HEK293 (cell line): Measurements from ENCODE around the gene SSTR5.

Source experiments
- EGR2 ChIP-seq: fragments of 450-650 bp; formaldehyde crosslinking; IDR thresholded peaks from 2 replicates; pipeline ENCODE4 v1.5.1; 2016; ENCODE audit warnings: low read depth, missing biosample characterization, missing genetic modification characterization
- GLIS1 ChIP-seq: fragments of 450-650 bp; formaldehyde crosslinking; IDR thresholded peaks from 2 replicates; pipeline ENCODE4 v1.5.1; 2016; ENCODE audit warnings: missing biosample characterization, missing genetic modification characterization
- HOXC10 ChIP-seq: sonication (generic); formaldehyde crosslinking; IDR thresholded peaks from 2 replicates; pipeline ENCODE4 v1.8.1; 2023; ENCODE audit warnings: mild to moderate bottlenecking, missing genetic modification reagents
- IKZF3 ChIP-seq: fragments of 450-650 bp; IDR thresholded peaks from 2 replicates; pipeline ENCODE4 v1.5.0; 2018; ENCODE audit warnings: missing biosample characterization, mild to moderate bottlenecking, missing genetic modification characterization, moderate library complexity
- PRDM1 ChIP-seq: fragments of 450-650 bp; formaldehyde crosslinking; IDR thresholded peaks from 2 replicates; pipeline ENCODE4; 2016; ENCODE audit warnings: missing biosample characterization, missing genetic modification characterization
- PRDM10 ChIP-seq: fragments of 450-650 bp; formaldehyde crosslinking; IDR thresholded peaks from 2 replicates; pipeline ENCODE4 v1.5.1; 2016; ENCODE audit warnings: missing biosample characterization, missing genetic modification characterization
- PRDM2 ChIP-seq: fragments of 450-650 bp; formaldehyde crosslinking; IDR thresholded peaks from 2 replicates; pipeline ENCODE4 v1.5.1; 2016; ENCODE audit warnings: missing biosample characterization, missing genetic modification characterization, borderline replicate concordance
- ZBTB44 ChIP-seq: fragments of 450-650 bp; IDR thresholded peaks from 2 replicates; pipeline ENCODE4 v1.5.1; 2018; ENCODE audit warnings: missing biosample characterization, mild to moderate bottlenecking, missing genetic modification characterization
- ZEB2 ChIP-seq: fragments of 450-650 bp; formaldehyde crosslinking; IDR thresholded peaks from 2 replicates; pipeline ENCODE4 v1.5.1; 2016; ENCODE audit warnings: missing biosample characterization, missing genetic modification characterization
- ZNF132 ChIP-seq: fragments of 450-650 bp; formaldehyde crosslinking; IDR thresholded peaks from 2 replicates; pipeline ENCODE4 v1.5.1; 2017; ENCODE audit warnings: missing biosample characterization, missing genetic modification characterization, borderline replicate concordance
- ZNF335 ChIP-seq: fragments of 450-650 bp; formaldehyde crosslinking; conservative IDR thresholded peaks from 2 replicates; pipeline ENCODE4 v1.5.1; 2016; ENCODE audit warnings: missing biosample characterization, missing genetic modification characterization
- ZNF341 ChIP-seq: fragments of 450-650 bp; formaldehyde crosslinking; IDR thresholded peaks from 2 replicates; pipeline ENCODE4; 2016; ENCODE audit warnings: low read depth, missing biosample characterization, missing genetic modification characterization
- ZNF366 ChIP-seq: fragments of 450-650 bp; formaldehyde crosslinking; conservative IDR thresholded peaks from 2 replicates; pipeline ENCODE4 v1.5.1; 2016; ENCODE audit warnings: missing biosample characterization, missing genetic modification characterization
- ZNF416 ChIP-seq: fragments of 450-650 bp; formaldehyde crosslinking; IDR thresholded peaks from 2 replicates; pipeline ENCODE4 v1.5.1; 2016; ENCODE audit warnings: missing biosample characterization, missing genetic modification characterization
- ZNF513 ChIP-seq: fragments of 450-650 bp; IDR thresholded peaks from 2 replicates; pipeline ENCODE4 v1.5.1; 2018; ENCODE audit warnings: missing biosample characterization, missing genetic modification characterization
- ZNF600 ChIP-seq: fragments of 450-650 bp; formaldehyde crosslinking; IDR thresholded peaks from 2 replicates; pipeline ENCODE4 v1.5.1; 2016; ENCODE audit warnings: missing biosample characterization, missing genetic modification characterization
- ZNF660 ChIP-seq: fragments of 450-650 bp; IDR thresholded peaks from 2 replicates; pipeline ENCODE4 v1.5.1; 2018; ENCODE audit warnings: missing biosample characterization, mild to moderate bottlenecking, missing genetic modification characterization
- ZNF777 ChIP-seq: fragments of 450-650 bp; formaldehyde crosslinking; IDR thresholded peaks from 2 replicates; pipeline ENCODE4 v1.5.1; 2017; ENCODE audit warnings: missing biosample characterization, missing genetic modification characterization, borderline replicate concordance
- ZSCAN18 ChIP-seq: fragments of 450-650 bp; formaldehyde crosslinking; IDR thresholded peaks from 2 replicates; pipeline ENCODE4 v1.5.1; 2016; ENCODE audit warnings: missing biosample characterization, missing genetic modification characterization
- ZXDB ChIP-seq: fragments of 450-650 bp; formaldehyde crosslinking; IDR thresholded peaks from 2 replicates; pipeline ENCODE4 v1.5.1; 2016; ENCODE audit warnings: missing biosample characterization, missing genetic modification characterization

Gene SSTR5

GRCh38 chr16:1088295-1089170 lies 16.0 kb downstream of the SSTR5 start (continued):
- no peak for TF ChIP-seq ZNF513 (tag by site-specific recombination)
- no peak for TF ChIP-seq ZNF132 (tag by site-specific recombination)
- no peak for TF ChIP-seq ZBTB44 (tag by site-specific recombination)
- TF ChIP-seq EGR2 (tag by site-specific recombination), result no peak
- peak; percentile 35; the same call in 1 of the 2 replicates for TF ChIP-seq ZEB2 (tag by site-specific recombination)
- 0 out of 2 replicates have a peak, but pooled peaks have one; percentile 27 for TF ChIP-seq ZNF341 (tag by site-specific recombination)
- TF ChIP-seq ZNF777 (tag by site-specific recombination), result no peak
- peak; percentile 61 for TF ChIP-seq ZXDB (tag by site-specific recombination)
- no peak for TF ChIP-seq PRDM2
- TF ChIP-seq ZNF366, result peak; percentile 65
- TF ChIP-seq ZSCAN18, result no peak
- TF ChIP-seq GLIS1 (tag by site-specific recombination), result peak; percentile 70
- 0 out of 2 replicates have a peak, but pooled peaks have one; percentile 10 for TF ChIP-seq ZNF660 (tag by site-specific recombination)
- TF ChIP-seq ZNF416 (tag by site-specific recombination), result no peak
- peak; percentile 83 for TF ChIP-seq PRDM10 (tag by site-specific recombination)
- TF ChIP-seq IKZF3 (tag by site-specific recombination), result no peak
- TF ChIP-seq HOXC10, result no peak
- TF ChIP-seq PRDM1 (tag by site-specific recombination), result 0 out of 2 replicates have a peak, but pooled peaks have one; percentile 51
- peak; percentile 91 for TF ChIP-seq ZNF335
- TF ChIP-seq ZNF600 (tag by site-specific recombination), result peak; percentile 53
